H9 (cell line): ENCODE measurements around the gene ANO3. TPM values are rescaled to one million over a fixed set of nuclear protein-coding genes. Genes with fewer than 3 reads are reported as not detected.

Experiments used
- DNase-seq: peaks from one replicate; pipeline ENCODE4 v3.0.0-alpha.2; 2017
- H2AFZ ChIP-seq: one replicate; pipeline ENCODE4 v1.6.1; 2013; ENCODE audit warnings: mild to moderate bottlenecking, low read length, control low read depth, moderate library complexity
- H2AK5ac ChIP-seq: 2 replicates; pipeline ENCODE4 v1.6.1; 2013; ENCODE audit warnings: low read length, control low read depth, mixed read lengths; ENCODE audit not compliant: insufficient read length
- H2BK120ac ChIP-seq: one replicate; pipeline ENCODE4 v1.6.1; 2013; ENCODE audit warnings: low read depth, mild to moderate bottlenecking, low read length, control low read depth, inconsistent platforms; ENCODE audit not compliant: poor library complexity, severe bottlenecking
- H2BK12ac ChIP-seq: 2 replicates; pipeline ENCODE4 v1.6.1; 2013; ENCODE audit warnings: low read length, control low read depth, mixed read lengths, low read depth; ENCODE audit not compliant: insufficient read length
- H2BK15ac ChIP-seq: 2 replicates; pipeline ENCODE4 v1.6.1; 2013; ENCODE audit warnings: low read depth, low read length, control low read depth
- H2BK20ac ChIP-seq: one replicate; pipeline ENCODE4 v1.6.1; 2013; ENCODE audit warnings: low read depth, mild to moderate bottlenecking, low read length, control low read depth, inconsistent platforms; ENCODE audit not compliant: poor library complexity, severe bottlenecking
- H2BK5ac ChIP-seq: 2 replicates; pipeline ENCODE4 v1.6.1; 2013; ENCODE audit warnings: low read length, control low read depth, mixed read lengths; ENCODE audit not compliant: insufficient read length
- H3K14ac ChIP-seq: 2 replicates; pipeline ENCODE4 v1.6.1; 2013; ENCODE audit warnings: low read length, control low read depth; ENCODE audit not compliant: insufficient read depth
- H3K18ac ChIP-seq: 2 replicates; pipeline ENCODE4 v1.6.1; 2013; ENCODE audit warnings: low read depth, mild to moderate bottlenecking, mixed read lengths, low read length, control low read depth; ENCODE audit not compliant: insufficient read length
- H3K23ac ChIP-seq: 2 replicates; pipeline ENCODE4 v1.6.1; 2013; ENCODE audit warnings: low read length, control low read depth, mixed read lengths, low read depth; ENCODE audit not compliant: insufficient read length
- H3K23me2 ChIP-seq: 2 replicates; pipeline ENCODE4 v1.6.1; 2013; ENCODE audit warnings: low read depth, mild to moderate bottlenecking, mixed read lengths, low read length, control low read depth; ENCODE audit not compliant: insufficient read length, poor library complexity, severe bottlenecking
- H3K27ac ChIP-seq: 2 replicates; pipeline ENCODE4 v1.5.1; 2013; ENCODE audit warnings: low read length, control low read depth, mixed read lengths, low read depth; ENCODE audit not compliant: insufficient read length
- H3K27me3 ChIP-seq: 2 replicates; pipeline ENCODE4 v1.6.1; 2013; ENCODE audit warnings: low read length, control low read depth, inconsistent platforms; ENCODE audit not compliant: insufficient read depth
- H3K4ac ChIP-seq: 2 replicates; pipeline ENCODE4 v1.6.1; 2013; ENCODE audit warnings: low read depth, mild to moderate bottlenecking, control low read depth, inconsistent platforms, low read length, moderate library complexity
- H3K4me1 ChIP-seq: 2 replicates; pipeline ENCODE4 v1.6.1; 2013; ENCODE audit warnings: low read length, control low read depth, inconsistent platforms; ENCODE audit not compliant: insufficient read depth
- H3K4me2 ChIP-seq: 2 replicates; pipeline ENCODE4 v1.6.1; 2013; ENCODE audit warnings: low read length, control low read depth, mixed read lengths; ENCODE audit not compliant: insufficient read length, insufficient read depth
- H3K56ac ChIP-seq: 2 replicates; pipeline ENCODE4 v1.6.1; 2013; ENCODE audit warnings: low read depth, mild to moderate bottlenecking, mixed read lengths, low read length, control low read depth; ENCODE audit not compliant: insufficient read length
- H3K79me1 ChIP-seq: 2 replicates; pipeline ENCODE4 v1.6.1; 2013; ENCODE audit warnings: low read depth, mild to moderate bottlenecking, moderate library complexity, low read length, control low read depth, inconsistent platforms; ENCODE audit not compliant: insufficient read depth, poor library complexity, severe bottlenecking
- H3K79me2 ChIP-seq: 2 replicates; pipeline ENCODE4 v1.6.1; 2013; ENCODE audit warnings: low read length, control low read depth, inconsistent platforms; ENCODE audit not compliant: insufficient read depth
- H3K9ac ChIP-seq: 2 replicates; pipeline ENCODE4 v1.6.1; 2013; ENCODE audit warnings: low read length, control low read depth, mixed read lengths; ENCODE audit not compliant: insufficient read length; ENCODE audit errors: extremely low read depth
- H3K9me3 ChIP-seq: one replicate; pipeline ENCODE4 v1.6.1; 2013; ENCODE audit warnings: low read depth, low read length, inconsistent platforms; ENCODE audit not compliant: control insufficient read depth
- H3T11ph ChIP-seq: one replicate; pipeline ENCODE4 v1.6.1; 2013; ENCODE audit warnings: mild to moderate bottlenecking, low read length, control low read depth, inconsistent platforms
- H4K20me1 ChIP-seq: one replicate; pipeline ENCODE4 v1.6.1; 2013; ENCODE audit not compliant: control insufficient read depth, insufficient read length, insufficient read depth
- H4K5ac ChIP-seq: 2 replicates; pipeline ENCODE4 v1.6.1; 2013; ENCODE audit warnings: low read depth, mild to moderate bottlenecking, mixed read lengths, low read length, control low read depth; ENCODE audit not compliant: insufficient read length
- H4K8ac ChIP-seq: replicated peaks from 2 replicates; pipeline ENCODE4 v1.6.1; 2013; ENCODE audit warnings: low read length, control low read depth, mixed read lengths, low read depth; ENCODE audit not compliant: insufficient read length
- H4K91ac ChIP-seq: 2 replicates; pipeline ENCODE4 v1.6.1; 2013; ENCODE audit warnings: low read depth, mild to moderate bottlenecking, moderate library complexity, mixed read lengths, low read length, control low read depth; ENCODE audit not compliant: insufficient read length
- H3K27ac Mint-ChIP-seq, 3 experiments: 2 replicates in 2 of 3; 3 replicates in 1 of 3; pipeline ENCODE4 v1.8.0; 2020 to 2021; ENCODE audit warnings: mixed read lengths in 3 of 3, mild to moderate bottlenecking in 1 of 3, moderate library complexity in 1 of 3
- H3K27me3 Mint-ChIP-seq: 2 replicates; pipeline ENCODE4 v1.8.0; 2021; ENCODE audit warnings: low read depth, mild to moderate bottlenecking, moderate library complexity, mixed read lengths
- H3K36me3 Mint-ChIP-seq, 3 experiments: 2 replicates in 2 of 3; 3 replicates in 1 of 3; pipeline ENCODE4 v1.8.0; 2020 to 2021; ENCODE audit warnings: low read depth in 3 of 3, mixed read lengths in 3 of 3; ENCODE audit not compliant: insufficient read depth in 1 of 3
- H3K4me1 Mint-ChIP-seq, 2 experiments: 2 replicates each; pipeline ENCODE4 v1.8.0; 2020; ENCODE audit warnings: mixed read lengths in 2 of 2
- H3K4me3 Mint-ChIP-seq, 2 experiments: 2 replicates in 1 of 2; 3 replicates in 1 of 2; pipeline ENCODE4 v1.8.0; 2020 to 2021; ENCODE audit warnings: mild to moderate bottlenecking in 2 of 2, mixed read lengths in 2 of 2, moderate library complexity in 1 of 2
- H3K9me3 Mint-ChIP-seq, 2 experiments: 2 replicates in 1 of 2; 3 replicates in 1 of 2; pipeline ENCODE4 v1.8.0; 2020; ENCODE audit warnings: mild to moderate bottlenecking in 2 of 2, mixed read lengths in 2 of 2, moderate library complexity in 1 of 2
- WGBS: extraction: QIAGEN DNeasy Blood & Tissue Kit; methylation state at CpG from one replicate; pipeline ENCODE4 v1.1.7; 2013; ENCODE audit warnings: missing lambda C conversion rate, low lambda C conversion rate, mixed read lengths; ENCODE audit not compliant: insufficient read length; ENCODE audit errors: extremely low coverage; 5-methylcytosine and 5-hydroxymethylcytosine counted together
- total RNA-seq: library from RNA; stranded (reverse); gene quantifications from 2 replicates; pipeline ENCODE4 v1.2.1, GENCODE V29; 2021
- TF ChIP-seq, protein P1 (sequence below): fragments of 200-600 bp; sonication (generic); conservative IDR thresholded peaks from 3 replicates; pipeline ENCODE4 v1.8.0; 2021; ENCODE audit warnings: antibody characterized with exemption, mild to moderate bottlenecking

ANO3 gene
- total RNA-seq, 1 experiment from 2014 or later, result not detected

DNA sequence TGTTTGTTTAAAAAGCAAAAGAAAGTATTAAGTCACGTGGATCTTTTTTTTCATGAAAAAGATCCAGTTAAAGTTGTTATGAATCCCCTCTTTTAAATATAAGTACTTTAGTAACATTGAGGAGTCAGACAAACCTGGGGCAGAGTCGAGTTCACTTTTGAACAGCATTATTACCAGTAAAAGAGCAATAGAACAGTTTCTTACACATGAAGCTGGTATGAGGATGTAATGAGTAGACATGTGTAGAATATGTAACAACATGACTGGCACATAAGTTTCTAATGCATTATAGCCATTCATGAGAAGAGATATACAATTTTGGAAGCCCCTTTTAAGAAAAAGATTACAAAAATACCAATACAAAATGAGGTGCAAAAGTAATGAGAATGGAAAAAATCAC is 247.8 kb downstream of the ANO3 start:
- Histone ChIP-seq H2BK120ac (no peak overlapping the region), H2BK5ac (no peak overlapping the region), H3K79me2 (no peaks in the 10 kb centered on the region), H3T11ph (no peak overlapping the region), H3K79me1 (no peaks in the 10 kb centered on the region), H4K91ac (no peak overlapping the region), H2BK15ac (no peak overlapping the region), H2BK20ac (no peak overlapping the region), H3K9me3 (no peaks in the 10 kb centered on the region), H2AFZ (no peak overlapping the region), H3K27ac (no peak overlapping the region), H3K14ac (no peak overlapping the region), H4K8ac (no peak overlapping the region), H4K20me1 (no peaks in the 10 kb centered on the region), H3K9ac (no peak overlapping the region), H2BK12ac (no peak overlapping the region), H3K23ac (no peak overlapping the region), H3K18ac (no peak overlapping the region), H3K23me2 (no peaks in the 10 kb centered on the region), H3K56ac (no peak overlapping the region), H3K27me3 (no peaks in the 10 kb centered on the region), H4K5ac (no peak overlapping the region), H2AK5ac (no peak overlapping the region), H3K4me1 (no peaks in the 10 kb centered on the region), H3K4me2 (no peak overlapping the region), H3K4ac (no peak overlapping the region)
- WGBS, result no CpG with 5 or more reads among the region's 2 CpGs
- peaks cover 11 to 12% of the 10 kb centered on the region in 2 experiments for H3K4me1 Mint-ChIP-seq
- H3K27ac Mint-ChIP-seq, result no peak overlapping the region; a peak in 1 of 7 replicates
- TF ChIP-seq, protein P1, sequence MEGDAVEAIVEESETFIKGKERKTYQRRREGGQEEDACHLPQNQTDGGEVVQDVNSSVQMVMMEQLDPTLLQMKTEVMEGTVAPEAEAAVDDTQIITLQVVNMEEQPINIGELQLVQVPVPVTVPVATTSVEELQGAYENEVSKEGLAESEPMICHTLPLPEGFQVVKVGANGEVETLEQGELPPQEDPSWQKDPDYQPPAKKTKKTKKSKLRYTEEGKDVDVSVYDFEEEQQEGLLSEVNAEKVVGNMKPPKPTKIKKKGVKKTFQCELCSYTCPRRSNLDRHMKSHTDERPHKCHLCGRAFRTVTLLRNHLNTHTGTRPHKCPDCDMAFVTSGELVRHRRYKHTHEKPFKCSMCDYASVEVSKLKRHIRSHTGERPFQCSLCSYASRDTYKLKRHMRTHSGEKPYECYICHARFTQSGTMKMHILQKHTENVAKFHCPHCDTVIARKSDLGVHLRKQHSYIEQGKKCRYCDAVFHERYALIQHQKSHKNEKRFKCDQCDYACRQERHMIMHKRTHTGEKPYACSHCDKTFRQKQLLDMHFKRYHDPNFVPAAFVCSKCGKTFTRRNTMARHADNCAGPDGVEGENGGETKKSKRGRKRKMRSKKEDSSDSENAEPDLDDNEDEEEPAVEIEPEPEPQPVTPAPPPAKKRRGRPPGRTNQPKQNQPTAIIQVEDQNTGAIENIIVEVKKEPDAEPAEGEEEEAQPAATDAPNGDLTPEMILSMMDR, result no peak
- no peaks in the 10 kb centered on the region for H3K36me3 Mint-ChIP-seq
- H3K27me3 Mint-ChIP-seq, result no peaks in the 10 kb centered on the region
- H3K9me3 Mint-ChIP-seq, result no peaks in the 10 kb centered on the region
- no peak for DNase-seq
- H3K4me3 Mint-ChIP-seq, result no peak overlapping the region
